Keratinocyte (primary cell): ENCODE measurements around the gene QSOX2.

ENCODE experiments used
- CTCF ChIP-seq, 3 experiments: IDR thresholded peaks in 1 of 3; conservative IDR thresholded peaks in 1 of 3; optimal IDR thresholded peaks in 1 of 3; 2 replicates in 2 of 3; 3 replicates in 1 of 3; pipeline versions ENCODE3 to v1.5.1; 2011; ENCODE audit warnings: low read length in 3 of 3, mild to moderate bottlenecking in 3 of 3, moderate library complexity in 2 of 3, control low read depth in 1 of 3, inconsistent platforms in 1 of 3; ENCODE audit not compliant: insufficient read depth in 2 of 3; ENCODE audit errors: extremely low read depth in 1 of 3
- EZH2 ChIP-seq: IDR thresholded peaks from one replicate; pipeline ENCODE4 v1.6.1; 2012; ENCODE audit warnings: inconsistent platforms, mild to moderate bottlenecking, low read length, moderate library complexity

DNA sequence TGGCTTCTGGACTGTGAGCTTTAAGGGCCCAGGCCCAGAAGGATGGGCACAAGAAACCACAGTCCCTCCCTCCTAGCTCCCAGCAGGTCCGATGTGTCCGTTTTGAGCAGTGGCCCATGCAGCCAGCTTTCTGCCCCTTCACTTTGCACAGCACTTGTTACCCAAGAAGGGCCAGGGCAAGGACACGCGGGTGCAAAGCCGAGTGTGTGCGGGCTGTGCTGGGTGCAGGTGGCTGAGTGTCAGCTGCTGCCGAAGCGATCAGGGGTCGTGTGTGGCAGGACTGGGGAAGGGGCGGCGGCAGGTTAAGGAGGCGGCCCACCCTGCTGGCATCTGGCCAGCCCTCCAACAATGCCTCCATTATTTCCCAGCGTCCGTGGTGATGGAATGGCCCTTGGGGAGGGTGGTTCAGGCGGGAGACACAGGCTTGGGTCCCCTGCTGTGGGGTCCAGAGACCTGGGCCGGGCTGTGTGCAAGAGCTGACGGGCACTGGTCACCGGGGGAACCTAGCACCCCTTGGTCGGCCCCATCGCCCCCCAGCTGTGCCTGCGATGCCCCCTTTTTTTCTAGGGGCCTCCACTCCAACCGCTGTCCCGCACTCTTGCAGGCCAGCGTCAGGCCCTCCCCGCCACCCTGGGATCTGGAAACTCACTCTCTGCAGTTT is 41.3 kb downstream of the QSOX2 start:
- TF ChIP-seq CTCF (optimal IDR thresholded peaks at IDR 0.05 in 1 of 3, IDR thresholded peaks at IDR 0.05 in 1 of 3, conservative IDR thresholded peaks at IDR 0.05 in 1 of 3; ENCODE audit: extremely low read depth in 1 of 3, insufficient read depth in 2 of 3, low read length in 3 of 3) (no peak), EZH2 (no peak)
